Liver (tissue), 3 donors: ENCODE data around the gene UCP2.

Source experiments
- FOXA2 ChIP-seq: IDR thresholded peaks from 2 replicates; pipeline ENCODE4 v1.6.1; 2016; ENCODE audit warnings: antibody characterized with exemption
- HNF4G ChIP-seq: IDR thresholded peaks from 2 replicates; pipeline ENCODE4 v1.6.1; 2016; ENCODE audit warnings: antibody characterized with exemption
- MAX ChIP-seq: IDR thresholded peaks from 2 replicates; pipeline ENCODE4 v1.6.1; 2016; ENCODE audit warnings: antibody characterized with exemption
- YY1 ChIP-seq: IDR thresholded peaks from 2 replicates; pipeline ENCODE4 v1.6.1; 2016; ENCODE audit warnings: antibody characterized with exemption, mild to moderate bottlenecking
- TF ChIP-seq, protein P1 (sequence below): fragments of 150-350 bp; IDR thresholded peaks from 2 replicates; pipeline ENCODE4 v1.5.1; 2017; ENCODE audit warnings: improper control_type of control experiment, low read depth, low read length; ENCODE audit not compliant: missing input control
- donor health status: healthy.
- donor health status: healthy.

- TF ChIP-seq, protein P1, sequence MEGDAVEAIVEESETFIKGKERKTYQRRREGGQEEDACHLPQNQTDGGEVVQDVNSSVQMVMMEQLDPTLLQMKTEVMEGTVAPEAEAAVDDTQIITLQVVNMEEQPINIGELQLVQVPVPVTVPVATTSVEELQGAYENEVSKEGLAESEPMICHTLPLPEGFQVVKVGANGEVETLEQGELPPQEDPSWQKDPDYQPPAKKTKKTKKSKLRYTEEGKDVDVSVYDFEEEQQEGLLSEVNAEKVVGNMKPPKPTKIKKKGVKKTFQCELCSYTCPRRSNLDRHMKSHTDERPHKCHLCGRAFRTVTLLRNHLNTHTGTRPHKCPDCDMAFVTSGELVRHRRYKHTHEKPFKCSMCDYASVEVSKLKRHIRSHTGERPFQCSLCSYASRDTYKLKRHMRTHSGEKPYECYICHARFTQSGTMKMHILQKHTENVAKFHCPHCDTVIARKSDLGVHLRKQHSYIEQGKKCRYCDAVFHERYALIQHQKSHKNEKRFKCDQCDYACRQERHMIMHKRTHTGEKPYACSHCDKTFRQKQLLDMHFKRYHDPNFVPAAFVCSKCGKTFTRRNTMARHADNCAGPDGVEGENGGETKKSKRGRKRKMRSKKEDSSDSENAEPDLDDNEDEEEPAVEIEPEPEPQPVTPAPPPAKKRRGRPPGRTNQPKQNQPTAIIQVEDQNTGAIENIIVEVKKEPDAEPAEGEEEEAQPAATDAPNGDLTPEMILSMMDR: no peak
- TF ChIP-seq HNF4G (no peak), FOXA2 (no peak), YY1 (no peak), MAX (no peak)
Measured at GRCh38 chr11:73974604-73975478, 7.8 kb downstream of the UCP2 start.
